Measurements from ENCODE around the gene XIST. TPM values are rescaled to one million over a fixed set of nuclear protein-coding genes. Genes with fewer than 3 reads are reported as not detected.

Gene XIST
- total RNA-seq, 1 experiment from 2014 or later, result 1.4 TPM

DNA sequence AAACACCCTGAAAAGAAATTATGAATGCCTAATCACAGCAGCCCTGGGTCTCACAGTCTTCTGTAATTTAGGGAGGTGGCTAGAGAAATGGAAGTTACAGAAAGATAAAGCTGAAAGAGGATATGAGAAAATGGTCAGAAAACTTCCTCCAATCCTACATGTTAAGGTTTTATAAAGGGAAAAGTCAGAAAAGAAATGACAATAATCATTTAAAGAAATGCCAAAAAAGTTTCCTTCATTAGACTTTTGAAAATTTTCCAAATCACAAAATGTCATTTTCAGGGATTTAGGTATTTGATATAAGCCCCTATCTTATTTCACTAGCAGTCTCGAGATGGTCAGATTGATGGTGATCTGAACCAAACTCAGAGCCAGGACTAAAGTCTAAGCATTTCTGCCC is 13.4 kb downstream of the XIST start:
- H3K4me1 Mint-ChIP-seq, result no peaks in the 10 kb centered on the region
- H2BK120ac ChIP-seq (ENCODE audit: low read depth, low read length, poor library complexity, severe bottlenecking), result no peak overlapping the region
- H3K9me3 ChIP-seq (ENCODE audit: control insufficient read depth, low read depth, low read length), result no peaks in the 10 kb centered on the region
- H3K18ac ChIP-seq (ENCODE audit: insufficient read length, low read depth, low read length), result no peak overlapping the region
- no peak overlapping the region for H3K4me2 ChIP-seq (ENCODE audit: insufficient read depth, insufficient read length, low read length)
- WGBS (ENCODE audit: extremely low coverage, insufficient read length, low lambda C conversion rate), result no CpG with 5 or more reads among the region's 1 CpG
- H3K27ac Mint-ChIP-seq, result no peak overlapping the region
- TF ChIP-seq, protein P1, sequence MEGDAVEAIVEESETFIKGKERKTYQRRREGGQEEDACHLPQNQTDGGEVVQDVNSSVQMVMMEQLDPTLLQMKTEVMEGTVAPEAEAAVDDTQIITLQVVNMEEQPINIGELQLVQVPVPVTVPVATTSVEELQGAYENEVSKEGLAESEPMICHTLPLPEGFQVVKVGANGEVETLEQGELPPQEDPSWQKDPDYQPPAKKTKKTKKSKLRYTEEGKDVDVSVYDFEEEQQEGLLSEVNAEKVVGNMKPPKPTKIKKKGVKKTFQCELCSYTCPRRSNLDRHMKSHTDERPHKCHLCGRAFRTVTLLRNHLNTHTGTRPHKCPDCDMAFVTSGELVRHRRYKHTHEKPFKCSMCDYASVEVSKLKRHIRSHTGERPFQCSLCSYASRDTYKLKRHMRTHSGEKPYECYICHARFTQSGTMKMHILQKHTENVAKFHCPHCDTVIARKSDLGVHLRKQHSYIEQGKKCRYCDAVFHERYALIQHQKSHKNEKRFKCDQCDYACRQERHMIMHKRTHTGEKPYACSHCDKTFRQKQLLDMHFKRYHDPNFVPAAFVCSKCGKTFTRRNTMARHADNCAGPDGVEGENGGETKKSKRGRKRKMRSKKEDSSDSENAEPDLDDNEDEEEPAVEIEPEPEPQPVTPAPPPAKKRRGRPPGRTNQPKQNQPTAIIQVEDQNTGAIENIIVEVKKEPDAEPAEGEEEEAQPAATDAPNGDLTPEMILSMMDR (conservative IDR thresholded peaks at IDR 0.05), result no peak
- no peak overlapping the region for H2AK5ac ChIP-seq (ENCODE audit: insufficient read length, low read length)
- no peak overlapping the region for H3K56ac ChIP-seq (ENCODE audit: insufficient read length, low read depth, low read length)
- no peak overlapping the region for H2BK5ac ChIP-seq (ENCODE audit: insufficient read length, low read length)
- H3K9me3 Mint-ChIP-seq, result no peaks in the 10 kb centered on the region; a peak in 1 of 5 replicates
- H2AFZ ChIP-seq (ENCODE audit: low read length), result no peak overlapping the region
- H3K27ac ChIP-seq (ENCODE audit: insufficient read length, low read depth, low read length), result no peak overlapping the region
- H3K4me1 ChIP-seq (ENCODE audit: insufficient read depth, low read length), result no peaks in the 10 kb centered on the region
- H4K8ac ChIP-seq (replicated peaks; ENCODE audit: insufficient read length, low read depth, low read length), result no peak overlapping the region
- H4K20me1 ChIP-seq (ENCODE audit: control insufficient read depth, insufficient read depth, insufficient read length), result no peaks in the 10 kb centered on the region
- no peak overlapping the region for H3K4ac ChIP-seq (ENCODE audit: low read depth, low read length)
- no peak overlapping the region for H3K9ac ChIP-seq (ENCODE audit: extremely low read depth, insufficient read length, low read length)
- no peaks in the 10 kb centered on the region; a peak in 1 of 7 replicates for H3K36me3 Mint-ChIP-seq (ENCODE audit: insufficient read depth in 1 of 3, low read depth in 3 of 3)
- H4K5ac ChIP-seq (ENCODE audit: insufficient read length, low read depth, low read length), result no peak overlapping the region
- H3K27me3 Mint-ChIP-seq (ENCODE audit: low read depth), result no peaks in the 10 kb centered on the region; the same call in 1 of the 2 replicates
- no peak overlapping the region for H3K4me3 Mint-ChIP-seq
- H2BK20ac ChIP-seq (ENCODE audit: low read depth, low read length, poor library complexity, severe bottlenecking), result no peak overlapping the region
- no peak overlapping the region for H4K91ac ChIP-seq (ENCODE audit: insufficient read length, low read depth, low read length)
- H3K23me2 ChIP-seq (ENCODE audit: insufficient read length, low read depth, low read length, poor library complexity, severe bottlenecking), result no peaks in the 10 kb centered on the region
- H2BK12ac ChIP-seq (ENCODE audit: insufficient read length, low read depth, low read length), result no peak overlapping the region
- no peak for DNase-seq
- H3K79me1 ChIP-seq (ENCODE audit: insufficient read depth, low read depth, low read length, poor library complexity, severe bottlenecking), result no peaks in the 10 kb centered on the region
- H3K79me2 ChIP-seq (ENCODE audit: insufficient read depth, low read length), result no peaks in the 10 kb centered on the region
- no peak overlapping the region for H3K14ac ChIP-seq (ENCODE audit: insufficient read depth, low read length)
- no peaks in the 10 kb centered on the region for H3K27me3 ChIP-seq (ENCODE audit: insufficient read depth, low read length)
- no peak overlapping the region for H3K23ac ChIP-seq (ENCODE audit: insufficient read length, low read depth, low read length)
- no peak overlapping the region for H3T11ph ChIP-seq (ENCODE audit: low read length)
- H2BK15ac ChIP-seq (ENCODE audit: low read depth, low read length), result no peak overlapping the region
